Endothelial cell of umbilical vein (primary cell): Measurements from ENCODE around the gene TAF10. TPM values are rescaled to one million over a fixed set of nuclear protein-coding genes. Genes with fewer than 3 reads are reported as not detected.
A peak's percentile ranks its signal among the peaks of the same experiment; 100 is the strongest.

ENCODE experiments used
- BruUV-seq: library from RNA; stranded (reverse); fragments of 400-500 nt; replicated peaks from 2 replicates; lab custom pipeline; 2021; lab: Mats Ljungman, UMichigan
- CTCF ChIA-PET: fragments of 300-600, 350-600 bp; sonication (Branson Sonifier 250); formaldehyde crosslinking; loops from one replicate; lab custom pipeline; 2021; ENCODE audit warnings: antibody characterized with exemption, inconsistent platforms; lab: Charles Lee
- POLR2A ChIA-PET: fragments of 300-600, 350-600 bp; sonication (Branson Sonifier 250); formaldehyde crosslinking; loops from one replicate; lab custom pipeline; 2021; ENCODE audit warnings: antibody characterized with exemption, inconsistent platforms; lab: Charles Lee
- DNase-seq: peaks from one replicate; pipeline ENCODE4 v3.0.0-alpha.2; 2011; ENCODE audit warnings: low read depth, low spot score
- FAIRE-seq: peaks from 2 replicates; lab custom pipeline; 2011; peaks lifted over from hg19 to GRCh38; lab: Jason Lieb, UNC
- H2AFZ ChIP-seq: 2 replicates; pipeline ENCODE4 v1.6.0; 2012; ENCODE audit warnings: low read depth, low read length, control low read depth, inconsistent platforms
- H3K27ac ChIP-seq: 2 replicates; pipeline ENCODE4 v1.5.1; 2011; ENCODE audit warnings: low read depth, mild to moderate bottlenecking, control low read depth, low read length, moderate library complexity; ENCODE audit not compliant: insufficient read depth
- H3K27me3 ChIP-seq, 2 experiments: 2 replicates each; pipeline versions ENCODE4 v1.6.0 to v1.6.1; 2011; ENCODE audit warnings: low read length in 2 of 2, mixed read lengths in 1 of 2; ENCODE audit not compliant: control insufficient read depth in 2 of 2, insufficient read depth in 2 of 2
- H3K36me3 ChIP-seq, 2 experiments: 2 replicates in 1 of 2; 3 replicates in 1 of 2; pipeline ENCODE4 v1.5.1; 2011; ENCODE audit warnings: low read length in 2 of 2, mild to moderate bottlenecking in 1 of 2, moderate library complexity in 1 of 2; ENCODE audit not compliant: control insufficient read depth in 2 of 2, insufficient read depth in 2 of 2; ENCODE audit errors: extremely low read depth in 1 of 2
- H3K4me1 ChIP-seq: 3 replicates; pipeline ENCODE4 v1.5.1; 2011; ENCODE audit warnings: mild to moderate bottlenecking, low read length; ENCODE audit not compliant: control insufficient read depth, insufficient read depth; ENCODE audit errors: extremely low read depth
- H3K4me2 ChIP-seq: 2 replicates; pipeline ENCODE4 v1.6.1; 2011; ENCODE audit warnings: low read length, control low read depth, mixed read lengths; ENCODE audit not compliant: insufficient read depth
- H3K4me3 ChIP-seq, 3 experiments: fragments of 200-600 bp in 1 of 3; sonication (generic), shearing (Covaris generic) in 1 of 3; replicated peaks in 1 of 3; 2 replicates each; pipeline ENCODE4 v1.5.1; 2011 to 2016; ENCODE audit warnings: control low read depth in 3 of 3, low read length in 3 of 3, mild to moderate bottlenecking in 2 of 3, inconsistent platforms in 1 of 3, low read depth in 1 of 3, moderate library complexity in 1 of 3; ENCODE audit not compliant: insufficient read depth in 1 of 3
- H3K79me2 ChIP-seq: 2 replicates; pipeline ENCODE4 v1.6.0; 2012; ENCODE audit warnings: low read length, inconsistent platforms; ENCODE audit not compliant: control insufficient read depth, insufficient read depth
- H3K9ac ChIP-seq: replicated peaks from 2 replicates; pipeline ENCODE3; 2011; ENCODE audit warnings: low read length, control low read depth; ENCODE audit not compliant: insufficient read depth; ENCODE audit errors: extremely low read depth
- H3K9me1 ChIP-seq: replicated peaks from 3 replicates; pipeline ENCODE4 v1.6.0; 2011; ENCODE audit warnings: mild to moderate bottlenecking, low read length; ENCODE audit not compliant: control insufficient read depth, insufficient read depth; ENCODE audit errors: extremely low read depth
- H3K9me3 ChIP-seq: replicated peaks from 2 replicates; pipeline ENCODE4 v1.5.1; 2012; ENCODE audit warnings: low read length, inconsistent platforms; ENCODE audit not compliant: control insufficient read depth, insufficient read depth
- H4K20me1 ChIP-seq: replicated peaks from 2 replicates; pipeline ENCODE3; 2011; ENCODE audit warnings: mild to moderate bottlenecking, low read length; ENCODE audit not compliant: control insufficient read depth, insufficient read depth; ENCODE audit errors: extremely low read depth
- GATA2 ChIP-seq: IDR thresholded peaks from 2 replicates; pipeline ENCODE4 v1.7.0; 2011; ENCODE audit warnings: low read depth, mild to moderate bottlenecking, moderate library complexity, mixed read lengths, low read length; ENCODE audit not compliant: insufficient read length, insufficient read depth
- MYC ChIP-seq: IDR thresholded peaks from one replicate; pipeline ENCODE4 v1.6.1; 2011; ENCODE audit warnings: mild to moderate bottlenecking, low read depth, low read length
- dilution Hi-C: fragments of 300-500 bp; cut with MboI; formaldehyde crosslinking; loops from one replicate; pipeline ENCODE4 v1.15.0; 2019; ENCODE audit warnings: low sequenced_read_pairs; ENCODE audit not compliant: extremely low pct_ligation_motif_present
- intact Hi-C: fragments of 100-400 bp; cut with micrococcal nuclease; formaldehyde crosslinking; loops from one replicate; pipeline ENCODE4 v1.10.0; 2022
- polyA plus RNA-seq, 4 experiments: library from polyadenylated mRNA; depleted of rRNA in 3 of 4; stranded (reverse) in 3 of 4; unstranded in 1 of 4; fragments of >200 nt; gene quantifications; 2 replicates each; pipeline versions ENCODE4 v1.2.1 to v1.2.3, GENCODE V29; 2011 to 2012; ENCODE audit warnings: missing spikeins in 1 of 4
- total RNA-seq: library from RNA; stranded (reverse); gene quantifications from 2 replicates; pipeline ENCODE4 v1.2.3, GENCODE V29; 2021
- TF ChIP-seq, protein P1 (sequence below), 2 donors: IDR thresholded peaks; 1 replicate in 1 of 2; 2 replicates in 1 of 2; pipeline ENCODE4 v1.5.1; 2011; ENCODE audit warnings: low read length in 2 of 2, mild to moderate bottlenecking in 2 of 2, moderate library complexity in 2 of 2, control low read depth in 1 of 2, inconsistent platforms in 1 of 2, low read depth in 1 of 2; ENCODE audit not compliant: insufficient read depth in 1 of 2; ENCODE audit errors: extremely low read depth in 1 of 2

TAF10 gene
- total and polyA plus RNA-seq, 2 donors (not counting 3 experiments of a cell fraction or from before 2014, with no cell fraction given) = 86.2 to 149 TPM

DNA sequence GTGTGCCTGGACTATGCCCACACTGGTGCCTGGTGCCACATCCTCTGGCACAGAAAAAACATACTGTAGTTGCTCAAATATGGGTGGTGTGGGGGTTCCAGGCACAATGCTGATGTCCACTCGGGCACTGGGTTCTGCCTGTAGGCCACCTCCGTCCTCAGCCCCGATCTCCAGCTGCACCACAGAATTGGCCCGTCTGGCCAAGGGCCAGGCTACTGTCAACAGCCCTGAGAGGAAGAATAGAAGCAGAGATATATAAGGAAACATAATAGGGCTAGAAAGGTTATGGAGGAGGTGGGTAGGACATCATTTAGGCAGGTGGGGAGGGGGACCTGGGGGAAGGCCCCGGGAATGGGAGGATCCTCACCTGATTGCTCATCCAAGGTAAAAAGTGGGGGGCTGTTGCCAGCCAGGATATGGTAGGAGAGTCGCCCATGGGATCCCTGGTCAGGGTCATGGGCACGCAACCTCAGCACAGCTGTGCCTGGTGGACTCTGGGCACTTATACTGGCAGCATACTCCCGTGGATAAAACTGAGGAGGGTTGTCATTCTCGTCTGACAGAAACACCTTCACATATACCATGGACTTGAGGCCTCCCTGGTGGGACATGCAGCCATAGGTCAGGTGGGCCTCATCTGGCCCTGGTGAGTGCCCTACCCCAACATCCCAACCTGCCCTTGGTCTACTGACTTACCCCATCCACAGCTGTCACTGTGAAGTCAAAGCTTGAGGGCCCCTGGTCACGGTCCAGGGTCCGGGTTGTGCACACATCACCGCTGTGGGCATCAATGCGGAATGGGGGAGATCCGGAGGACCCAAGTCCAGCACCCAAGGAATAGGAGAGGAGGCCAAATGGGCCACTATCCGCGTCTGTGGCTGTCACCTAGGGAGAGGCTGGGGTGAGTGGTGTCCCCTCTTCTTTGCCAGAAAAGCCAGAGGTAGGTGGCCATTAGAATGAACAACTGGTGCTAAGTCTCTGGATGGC lies 21.7 kb upstream of the TAF10 start:
- dilution Hi-C loops (no loop called here), intact Hi-C loops (loop anchor here (2.0 kb wide), 1 partner anchor 17 kb away; no protein-coding TSS in a partner anchor)
- Histone ChIP-seq H3K79me2 (peaks cover 2% of the 10 kb centered on the region), H3K4me1 (peaks cover 47% of the 10 kb centered on the region), H3K27ac (peak overlapping the region; percentile 9), H3K9ac (no peak overlapping the region), H3K36me3 (peaks cover under 1 to 46% of the 10 kb centered on the region in 2 experiments), H3K27me3 (no peaks in the 10 kb centered on the region), H3K4me2 (no peak overlapping the region), H4K20me1 (no peaks in the 10 kb centered on the region), H3K9me1 (no peaks in the 10 kb centered on the region), H2AFZ (no peak overlapping the region), H3K9me3 (no peaks in the 10 kb centered on the region), H3K4me3 (no peak overlapping the region)
- BruUV-seq = TSS peak; percentile 21
- CTCF ChIA-PET = interaction anchor here (0.6 to 2.9 kb wide), 11 partner anchors 11 to 103 kb away, joined by 3 to 11 read pairs (median 3); partner anchors contain the start of gene TPP1
- POLR2A ChIA-PET = no interaction called here
- TF ChIP-seq, protein P1, sequence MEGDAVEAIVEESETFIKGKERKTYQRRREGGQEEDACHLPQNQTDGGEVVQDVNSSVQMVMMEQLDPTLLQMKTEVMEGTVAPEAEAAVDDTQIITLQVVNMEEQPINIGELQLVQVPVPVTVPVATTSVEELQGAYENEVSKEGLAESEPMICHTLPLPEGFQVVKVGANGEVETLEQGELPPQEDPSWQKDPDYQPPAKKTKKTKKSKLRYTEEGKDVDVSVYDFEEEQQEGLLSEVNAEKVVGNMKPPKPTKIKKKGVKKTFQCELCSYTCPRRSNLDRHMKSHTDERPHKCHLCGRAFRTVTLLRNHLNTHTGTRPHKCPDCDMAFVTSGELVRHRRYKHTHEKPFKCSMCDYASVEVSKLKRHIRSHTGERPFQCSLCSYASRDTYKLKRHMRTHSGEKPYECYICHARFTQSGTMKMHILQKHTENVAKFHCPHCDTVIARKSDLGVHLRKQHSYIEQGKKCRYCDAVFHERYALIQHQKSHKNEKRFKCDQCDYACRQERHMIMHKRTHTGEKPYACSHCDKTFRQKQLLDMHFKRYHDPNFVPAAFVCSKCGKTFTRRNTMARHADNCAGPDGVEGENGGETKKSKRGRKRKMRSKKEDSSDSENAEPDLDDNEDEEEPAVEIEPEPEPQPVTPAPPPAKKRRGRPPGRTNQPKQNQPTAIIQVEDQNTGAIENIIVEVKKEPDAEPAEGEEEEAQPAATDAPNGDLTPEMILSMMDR (IDR thresholded peaks at IDR 0.05; ENCODE audit: extremely low read depth in 1 of 2, insufficient read depth in 1 of 2, low read depth in 1 of 2, low read length in 2 of 2) = no peak
- TF ChIP-seq MYC (no peak), GATA2 (no peak)
- FAIRE-seq = peak; percentile 48
- DNase-seq = no peak
